ENCODE data around the gene MAP1LC3B.

The MAP1LC3B gene

GRCh38 chr16:87391950-87392820 is at the start of gene MAP1LC3B:
MAP1LC3B (plus strand) TSS chr16:87392336; CDS start chr16:87392428, 92 bp downstream.
- peak; percentile 46 to 81 for DNase-seq

GRCh38 chr16:87342504-87342903 is 49.6 kb upstream of the MAP1LC3B start:
- DNase-seq: no peak

DNA sequence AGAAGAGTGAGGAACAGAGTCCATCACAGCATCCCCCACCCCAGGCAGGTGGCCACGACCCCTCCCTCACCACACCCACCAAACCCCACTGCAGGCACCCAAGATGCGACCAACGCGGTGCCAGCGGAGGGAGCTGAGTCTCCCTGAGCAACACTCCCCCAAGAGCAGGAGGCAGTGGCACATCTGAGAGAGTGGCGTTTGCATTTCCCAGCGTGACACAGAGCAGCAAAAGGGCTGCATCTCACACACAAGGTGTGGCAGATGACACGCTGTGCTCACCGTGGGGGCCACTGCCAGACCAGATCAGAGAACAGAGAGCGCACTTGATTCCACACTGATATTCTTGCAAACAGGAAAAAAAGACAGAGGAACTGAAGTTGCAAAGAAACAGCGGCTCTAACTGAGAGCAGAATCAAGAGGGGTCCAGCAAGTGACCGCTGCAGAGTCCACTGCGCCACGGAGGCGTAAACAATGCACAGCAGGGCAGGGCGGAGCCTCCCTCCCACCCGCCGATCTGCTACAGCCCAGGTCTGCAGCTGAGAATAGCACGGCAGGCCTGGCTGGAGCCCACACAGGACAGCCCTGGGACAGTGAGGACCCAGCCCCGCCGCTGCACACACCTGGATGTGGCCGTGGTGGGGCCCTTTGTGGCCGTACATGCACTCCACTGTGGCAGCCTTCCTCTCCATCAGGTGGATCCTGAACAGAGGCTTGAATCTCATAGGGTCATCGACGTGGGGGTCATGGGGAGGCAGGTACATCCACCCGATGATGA is 49.0 kb upstream of the MAP1LC3B start:
- peak in 1 of 2 experiments; percentile 57 for DNase-seq

DNA sequence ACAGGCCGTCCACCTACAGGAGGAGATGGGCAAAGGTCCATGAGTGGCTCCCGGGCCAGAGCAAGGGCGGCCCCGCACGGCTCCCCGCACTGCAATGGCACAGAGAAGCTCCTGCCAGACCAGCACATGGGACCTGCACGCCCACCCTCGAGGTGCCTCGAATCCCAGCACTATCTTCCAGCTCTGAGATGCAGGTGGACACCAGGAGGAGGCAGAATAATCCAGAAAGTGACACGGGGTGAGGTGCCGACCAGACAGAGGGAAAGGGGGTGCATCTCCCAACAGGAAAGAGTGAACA is 48.4 kb upstream of the MAP1LC3B start:
- DNase-seq: no peak

- DNase-seq: no peak
These were observed 47.8 kb upstream of the MAP1LC3B start for GRCh38 chr16:87344165-87344930.

- no peak for DNase-seq
These were observed 47.1 kb upstream of the MAP1LC3B start for GRCh38 chr16:87344931-87345631.

DNA sequence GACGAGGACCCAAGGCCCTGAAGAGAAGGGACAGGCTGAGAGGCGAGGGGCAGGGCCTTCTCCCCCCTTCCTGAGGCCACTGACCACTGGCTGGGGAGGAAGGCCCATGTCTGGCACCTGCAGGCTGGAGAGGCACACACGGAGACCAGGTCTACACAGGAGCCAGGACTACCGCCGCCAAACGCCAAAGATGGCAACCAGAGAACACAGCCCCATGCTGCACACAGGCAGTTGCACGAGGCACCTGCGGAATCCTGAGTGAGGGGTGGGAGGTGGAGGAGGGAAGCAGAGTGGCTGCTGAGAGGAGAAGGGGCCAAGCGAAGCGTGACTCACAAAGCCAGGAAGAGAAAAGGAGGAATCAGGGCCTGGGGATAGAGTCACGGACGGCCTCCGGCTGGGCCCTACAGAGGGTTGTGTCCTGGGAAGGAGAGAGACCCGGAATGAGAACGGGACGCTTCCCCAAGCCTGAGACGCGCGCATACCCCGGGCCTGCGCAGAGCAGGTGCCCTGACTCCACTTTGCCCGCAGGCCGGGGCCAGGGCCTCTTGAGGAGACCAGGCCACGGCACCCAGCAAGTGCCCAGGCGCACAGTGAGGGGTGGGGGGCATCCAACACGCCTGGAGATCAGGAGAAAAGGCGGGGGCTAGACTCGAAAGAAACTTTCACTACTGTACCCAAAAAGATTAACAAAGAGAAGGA is 46.3 kb upstream of the MAP1LC3B start:
- DNase-seq: no peak

- DNase-seq: no peak
These were observed 45.5 kb upstream of the MAP1LC3B start for GRCh38 chr16:87346517-87347060.

DNA sequence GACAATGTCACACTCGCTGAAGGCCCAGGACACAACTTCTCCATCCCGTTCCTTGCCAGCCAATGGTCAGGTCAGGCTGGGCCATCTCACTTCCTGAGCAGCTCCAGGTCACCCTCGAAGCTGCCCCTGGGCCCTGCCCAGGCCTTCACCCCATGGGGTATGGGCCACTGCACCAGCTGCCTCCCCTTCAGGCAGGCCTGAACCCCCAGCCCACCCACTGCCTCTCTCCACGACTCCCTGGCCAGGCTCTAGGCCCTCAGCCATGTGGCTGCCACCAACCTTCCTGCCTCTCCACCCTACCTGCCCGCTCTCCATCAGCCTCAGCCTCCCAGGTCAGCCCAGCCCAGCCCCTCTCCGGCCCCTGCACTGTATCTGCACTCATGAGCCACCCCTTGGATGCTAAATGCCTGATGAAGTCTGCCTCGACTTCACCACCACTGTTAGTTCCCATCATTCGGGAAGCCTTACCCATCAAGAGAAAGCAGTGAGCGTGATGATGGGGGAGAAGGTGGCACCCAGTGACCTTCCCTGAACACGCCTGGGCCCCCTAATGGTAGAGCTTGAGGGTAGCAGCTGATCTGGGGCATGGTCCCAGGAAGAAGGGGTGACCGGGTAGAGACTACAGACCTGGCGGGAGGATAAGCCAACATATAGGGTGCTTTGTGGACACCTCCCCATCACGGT is 44.1 kb upstream of the MAP1LC3B start:
- no peak for DNase-seq

DNA sequence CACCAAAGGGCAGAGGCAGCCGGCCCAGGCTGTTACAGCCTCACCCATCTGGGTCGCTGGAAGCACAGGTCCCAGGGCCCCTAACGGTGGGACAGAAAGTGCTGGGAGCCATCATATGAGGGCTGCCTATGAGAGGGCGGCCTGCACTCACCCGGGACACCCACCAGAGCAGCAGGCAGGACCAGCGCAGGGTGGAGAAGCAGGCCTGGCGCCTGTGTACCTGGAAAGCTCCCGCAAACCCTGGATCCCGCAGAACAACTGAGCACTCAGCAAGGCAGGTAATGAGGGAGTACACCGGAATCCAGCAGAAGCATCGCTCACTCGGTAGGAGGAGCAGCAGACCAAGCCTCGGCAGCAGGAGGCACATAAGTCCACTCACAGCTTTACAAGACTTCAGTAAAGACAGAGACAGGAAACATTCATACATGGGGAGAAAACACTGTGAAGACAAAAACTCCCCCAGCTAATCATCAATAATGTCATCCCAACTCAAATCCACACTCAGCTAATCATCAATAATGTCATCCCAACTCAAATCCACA is 43.4 kb upstream of the MAP1LC3B start:
- DNase-seq: no peak

DNA sequence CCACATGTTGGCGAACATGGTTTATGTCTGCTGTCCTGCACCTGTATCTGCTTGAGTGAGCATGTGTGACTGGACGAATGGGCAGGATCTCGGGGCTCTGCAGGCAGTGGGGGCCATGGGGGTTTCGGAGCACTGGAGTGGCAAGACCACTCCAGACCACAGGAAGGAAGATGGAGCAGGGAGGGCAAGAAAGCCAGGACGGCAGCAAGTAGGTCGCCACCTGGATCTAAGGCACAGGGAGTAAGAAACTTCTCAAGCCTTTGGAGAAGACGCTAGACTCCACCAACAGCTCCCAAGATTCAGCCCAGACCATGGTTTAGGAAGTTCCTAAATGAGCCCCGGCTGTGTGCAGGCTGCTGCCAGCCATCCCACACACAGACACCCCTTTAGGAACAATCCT is 42.1 kb upstream of the MAP1LC3B start:
- DNase-seq: no peak

DNA sequence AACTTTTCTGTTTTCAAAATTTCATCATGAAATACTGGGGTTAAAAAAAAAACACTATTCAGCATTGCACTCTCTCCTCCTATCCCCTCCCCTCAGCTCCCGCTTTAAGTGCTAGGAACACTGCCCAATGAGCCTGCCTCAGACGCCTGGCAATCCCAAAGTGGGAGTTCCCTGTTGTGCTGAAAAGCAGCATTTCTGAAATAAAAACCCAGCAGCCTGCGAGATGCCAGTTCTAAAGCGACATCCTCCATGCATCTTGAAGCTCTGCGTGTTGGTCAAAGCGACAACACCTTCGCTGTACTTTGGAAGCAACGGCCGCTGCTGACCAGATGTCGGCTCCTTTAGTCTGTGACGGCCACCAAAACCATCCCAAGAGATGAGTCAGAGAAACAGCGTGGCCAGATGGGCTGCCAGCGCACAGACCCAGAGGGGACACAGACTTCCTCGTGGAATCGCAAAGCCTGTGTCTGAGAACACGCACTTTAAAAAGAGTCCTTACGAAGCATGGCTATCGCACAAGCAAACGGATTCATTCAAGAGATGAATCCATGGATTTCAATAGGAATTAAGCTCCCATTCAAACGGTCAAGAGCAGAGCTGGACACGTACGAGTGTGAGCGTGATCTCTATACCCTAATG is 41.3 kb upstream of the MAP1LC3B start:
- DNase-seq: no peak

DNA sequence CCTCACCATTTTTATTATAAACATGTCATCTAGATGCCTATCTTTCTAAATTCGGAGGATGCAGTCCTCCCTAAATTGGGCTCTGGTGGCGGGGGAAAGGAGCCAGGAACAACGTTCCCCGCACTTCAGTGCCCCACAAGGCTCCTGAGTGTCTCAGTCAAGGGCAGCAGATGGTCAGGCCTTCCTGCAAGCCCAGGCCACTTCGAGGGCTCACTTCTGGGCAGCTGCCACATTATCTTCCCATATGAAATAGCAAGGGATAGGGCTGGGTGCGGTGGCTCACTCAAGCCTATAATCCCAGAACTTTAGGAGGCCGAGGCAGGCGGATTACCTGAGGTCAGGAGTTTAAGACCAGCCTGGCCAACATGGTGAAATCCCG is 40.8 kb upstream of the MAP1LC3B start:
- peak in 1 of 2 experiments; percentile 27 for DNase-seq

- no peak for DNase-seq
These were observed 39.3 kb upstream of the MAP1LC3B start for GRCh38 chr16:87352818-87353217.

- DNase-seq: no peak
These were observed 38.5 kb upstream of the MAP1LC3B start for GRCh38 chr16:87353613-87354012.

DNA sequence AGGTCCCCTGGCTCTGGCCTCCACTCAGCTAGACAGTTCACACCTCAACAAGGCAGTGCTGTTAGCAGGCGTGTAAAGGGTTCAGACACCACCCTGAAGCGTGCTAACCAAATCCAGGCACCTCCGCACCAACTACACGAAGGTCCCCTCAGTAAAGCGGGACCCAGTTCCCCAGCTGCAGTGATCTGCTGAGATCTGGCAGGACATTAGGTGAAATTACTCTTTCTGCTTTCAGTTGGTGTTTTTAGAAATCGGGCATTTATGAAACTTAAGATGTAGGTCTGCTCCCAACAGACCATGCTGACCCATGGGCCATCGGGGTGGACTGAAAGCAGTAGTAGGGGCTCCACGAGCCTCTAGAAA is 35.7 kb upstream of the MAP1LC3B start:
- DNase-seq: no peak

GRCh38 chr16:87358250-87358649 is 33.9 kb upstream of the MAP1LC3B start:
- peak; percentile 67 to 93 for DNase-seq

DNA sequence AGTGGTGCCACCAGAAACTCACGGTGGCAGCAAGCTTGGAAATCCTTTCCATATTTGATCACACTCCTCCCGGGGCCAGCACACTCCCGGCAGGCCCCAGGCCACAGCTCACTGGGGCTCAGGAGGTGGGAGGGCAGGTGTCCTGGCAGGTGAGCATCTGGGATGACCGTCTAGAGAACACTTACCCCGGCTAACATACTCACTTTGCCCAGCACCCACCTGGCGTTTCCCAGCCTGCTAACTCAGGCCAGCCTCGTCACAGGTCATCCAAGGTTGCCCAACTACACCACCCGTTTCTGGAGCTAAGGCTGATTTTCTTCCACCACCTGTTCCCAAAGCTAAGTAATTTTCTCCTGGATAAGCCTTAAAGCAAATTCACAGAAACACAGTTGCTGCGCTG is 33.4 kb upstream of the MAP1LC3B start:
- no peak for DNase-seq

GRCh38 chr16:87359121-87359520 is 33.0 kb upstream of the MAP1LC3B start:
- DNase-seq: no peak

GRCh38 chr16:87360862-87361610 is 31.1 kb upstream of the MAP1LC3B start:
- no peak for DNase-seq

Data from cerebellar nuclear complex (tissue), 1 donor.